RWPE2 (cell line): Measurements from ENCODE around the gene DNAH7.
"Not testable (repeated sequence)": the region's sequence is repeated elsewhere in the genome, so short reads cannot be mapped to it uniquely, and the experiment has no call there.

ENCODE experiments used
- ATAC-seq: fragments of 200-7000 bp; cut with Tn5 transposase; 3 replicates; pipeline ENCODE4 v1.9.1; 2021; ENCODE audit warnings: low read depth
- DNase-seq: peaks from one replicate; pipeline ENCODE4 v3.0.0-alpha.2; 2020; ENCODE audit warnings: low spot score
- H3K27ac ChIP-seq: fragments of 450-650 bp; 2 replicates; pipeline ENCODE4 v1.5.1; 2017; ENCODE audit warnings: mild to moderate bottlenecking; ENCODE audit not compliant: poor library complexity, severe bottlenecking
- H3K27me3 ChIP-seq: fragments of 250-450 bp; sonication (Bioruptor Pico); 2 replicates; pipeline ENCODE4 v1.5.1; 2021; ENCODE audit warnings: mild to moderate bottlenecking, moderate library complexity; ENCODE audit not compliant: insufficient read depth, poor library complexity, severe bottlenecking
- H3K36me3 ChIP-seq: fragments of 250-450 bp; sonication (Bioruptor Pico); 2 replicates; pipeline ENCODE4 v1.5.1; 2020; ENCODE audit warnings: low read depth, mild to moderate bottlenecking, moderate library complexity
- H3K4me1 ChIP-seq: fragments of 250-450 bp; sonication (Bioruptor Pico); 2 replicates; pipeline ENCODE4 v1.5.1; 2021; ENCODE audit warnings: mild to moderate bottlenecking, moderate library complexity; ENCODE audit not compliant: insufficient read depth, poor library complexity, severe bottlenecking
- H3K4me3 ChIP-seq: fragments of 250-450 bp; sonication (Bioruptor Pico); 2 replicates; pipeline ENCODE4 v1.5.1; 2021; ENCODE audit warnings: mild to moderate bottlenecking, moderate library complexity; ENCODE audit not compliant: severe bottlenecking
- H3K9me3 ChIP-seq: fragments of 250-450 bp; sonication (Bioruptor Pico); 2 replicates; pipeline ENCODE4 v1.5.1; 2021; ENCODE audit warnings: mild to moderate bottlenecking, moderate library complexity; ENCODE audit not compliant: severe bottlenecking
- CTCF ChIP-seq: fragments of 450-650 bp; IDR thresholded peaks from one replicate; pipeline ENCODE4 v1.5.1; 2017; ENCODE audit warnings: mild to moderate bottlenecking, moderate library complexity; ENCODE audit not compliant: poor library complexity, severe bottlenecking

Gene DNAH7

GRCh38 chr2:196099916-196100315, 31.3 kb upstream of the DNAH7 start:
- DNase-seq: no peak
- Histone ChIP-seq H3K9me3 (no peaks in the 10 kb centered on the region), H3K4me3 (no peak overlapping the region), H3K27ac (no peak overlapping the region), H3K36me3 (no peaks in the 10 kb centered on the region), H3K4me1 (no peaks in the 10 kb centered on the region), H3K27me3 (no peaks in the 10 kb centered on the region)
- ATAC-seq: no peak
- no peak for TF ChIP-seq CTCF

- H3K36me3 ChIP-seq: no peaks in the 10 kb centered on the region
- H3K27ac ChIP-seq: no peak overlapping the region
- DNase-seq (no peak), ATAC-seq (no peak)
- no peaks in the 10 kb centered on the region for H3K9me3 ChIP-seq
- H3K4me1 ChIP-seq: no peaks in the 10 kb centered on the region
- no peak for TF ChIP-seq CTCF
- no peak overlapping the region for H3K4me3 ChIP-seq
- no peaks in the 10 kb centered on the region for H3K27me3 ChIP-seq
Observed at GRCh38 chr2:196097864-196098660, 29.4 kb upstream of the DNAH7 start.

- no peak for ATAC-seq
- no peak overlapping the region for H3K4me3 ChIP-seq
- TF ChIP-seq CTCF: no peak
- no peak overlapping the region for H3K27ac ChIP-seq
- H3K27me3 ChIP-seq: no peaks in the 10 kb centered on the region
- no peak for DNase-seq
- H3K9me3 ChIP-seq: no peaks in the 10 kb centered on the region
- H3K36me3 ChIP-seq: no peaks in the 10 kb centered on the region
- H3K4me1 ChIP-seq: no peaks in the 10 kb centered on the region
Observed at GRCh38 chr2:196096982-196097745, 28.5 kb upstream of the DNAH7 start.

- ATAC-seq: no peak
- H3K36me3 ChIP-seq: no peaks in the 10 kb centered on the region
- DNase-seq: no peak
- no peak overlapping the region for H3K27ac ChIP-seq
- no peak overlapping the region for H3K4me3 ChIP-seq
- TF ChIP-seq CTCF: no peak
- no peaks in the 10 kb centered on the region for H3K4me1 ChIP-seq
- H3K27me3 ChIP-seq: no peaks in the 10 kb centered on the region
- no peaks in the 10 kb centered on the region for H3K9me3 ChIP-seq
Observed at GRCh38 chr2:196096264-196096663, 27.6 kb upstream of the DNAH7 start.

GRCh38 chr2:196089448-196089847, 20.8 kb upstream of the DNAH7 start:
- not testable (repeated sequence) for ATAC-seq, DNase-seq

More at GRCh38 chr2:196089448-196089847, 20.8 kb upstream of the DNAH7 start:
- not testable (repeated sequence) for H3K4me1 ChIP-seq, H3K9me3 ChIP-seq, H3K4me3 ChIP-seq, H3K27ac ChIP-seq, H3K27me3 ChIP-seq, H3K36me3 ChIP-seq
